Left ventricle myocardium inferior (tissue), 1 donor: Measurements from ENCODE around the gene USP10. TPM values are rescaled to one million over a fixed set of nuclear protein-coding genes. Genes with fewer than 3 reads are reported as not detected.
A peak's percentile ranks its signal among the peaks of the same experiment; 100 is the strongest.

Experiments
- DNase-seq: peaks from one replicate; pipeline ENCODE4 v3.0.0-alpha.2; 2020
- H3K27ac ChIP-seq: fragments of 200-600 bp; replicated peaks from 2 replicates; pipeline ENCODE4 v1.8.0; 2021
- H3K27me3 ChIP-seq: fragments of 200-600 bp; 2 replicates; pipeline ENCODE4 v1.8.0; 2021; ENCODE audit warnings: low read depth
- H3K36me3 ChIP-seq: fragments of 200-600 bp; 2 replicates; pipeline ENCODE4 v1.8.0; 2021
- H3K4me1 ChIP-seq: fragments of 200-600 bp; 2 replicates; pipeline ENCODE4 v1.8.0; 2021
- H3K4me3 ChIP-seq: fragments of 200-600 bp; 2 replicates; pipeline ENCODE4 v1.8.0; 2021; ENCODE audit warnings: mild to moderate bottlenecking, moderate library complexity
- H3K9me3 ChIP-seq: fragments of 200-600 bp; replicated peaks from 2 replicates; pipeline ENCODE4 v1.8.0; 2021
- intact Hi-C: fragments of 100-400 bp; cut with micrococcal nuclease; formaldehyde crosslinking; loops from one replicate; pipeline ENCODE4 v1.11.0; 2022
- total RNA-seq: library from RNA; stranded (reverse); fragmentation: NEBNext Ultra II Directional; extraction: Animal tissue kit (Norgen Biotek cat#: 25700); gene quantifications from one replicate; pipeline ENCODE4 v1.2.1, GENCODE V29; 2021
- TF ChIP-seq, protein P1 (sequence below): fragments of 200-600 bp; IDR thresholded peaks from 2 replicates; pipeline ENCODE4 v1.8.0; 2021; ENCODE audit warnings: antibody characterized with exemption, mild to moderate bottlenecking, borderline replicate concordance
- donor health status: DM: no; HTN: yes; CAD: no; lungs with severe emphysema.

Gene USP10
- total RNA-seq, 1 donor from 2014 or later: 66.7 TPM

- Histone ChIP-seq H3K36me3 (peaks cover 47% of the 10 kb centered on the region), H3K4me1 (no peaks in the 10 kb centered on the region), H3K27ac (no peak overlapping the region), H3K4me3 (no peak overlapping the region), H3K27me3 (no peaks in the 10 kb centered on the region), H3K9me3 (no peaks in the 10 kb centered on the region)
- TF ChIP-seq, protein P1, sequence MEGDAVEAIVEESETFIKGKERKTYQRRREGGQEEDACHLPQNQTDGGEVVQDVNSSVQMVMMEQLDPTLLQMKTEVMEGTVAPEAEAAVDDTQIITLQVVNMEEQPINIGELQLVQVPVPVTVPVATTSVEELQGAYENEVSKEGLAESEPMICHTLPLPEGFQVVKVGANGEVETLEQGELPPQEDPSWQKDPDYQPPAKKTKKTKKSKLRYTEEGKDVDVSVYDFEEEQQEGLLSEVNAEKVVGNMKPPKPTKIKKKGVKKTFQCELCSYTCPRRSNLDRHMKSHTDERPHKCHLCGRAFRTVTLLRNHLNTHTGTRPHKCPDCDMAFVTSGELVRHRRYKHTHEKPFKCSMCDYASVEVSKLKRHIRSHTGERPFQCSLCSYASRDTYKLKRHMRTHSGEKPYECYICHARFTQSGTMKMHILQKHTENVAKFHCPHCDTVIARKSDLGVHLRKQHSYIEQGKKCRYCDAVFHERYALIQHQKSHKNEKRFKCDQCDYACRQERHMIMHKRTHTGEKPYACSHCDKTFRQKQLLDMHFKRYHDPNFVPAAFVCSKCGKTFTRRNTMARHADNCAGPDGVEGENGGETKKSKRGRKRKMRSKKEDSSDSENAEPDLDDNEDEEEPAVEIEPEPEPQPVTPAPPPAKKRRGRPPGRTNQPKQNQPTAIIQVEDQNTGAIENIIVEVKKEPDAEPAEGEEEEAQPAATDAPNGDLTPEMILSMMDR: no peak
- intact Hi-C loops: no loop called here
- no peak for DNase-seq
Observed at GRCh38 chr16:84780063-84780462, 80.3 kb downstream of the USP10 start.

DNA sequence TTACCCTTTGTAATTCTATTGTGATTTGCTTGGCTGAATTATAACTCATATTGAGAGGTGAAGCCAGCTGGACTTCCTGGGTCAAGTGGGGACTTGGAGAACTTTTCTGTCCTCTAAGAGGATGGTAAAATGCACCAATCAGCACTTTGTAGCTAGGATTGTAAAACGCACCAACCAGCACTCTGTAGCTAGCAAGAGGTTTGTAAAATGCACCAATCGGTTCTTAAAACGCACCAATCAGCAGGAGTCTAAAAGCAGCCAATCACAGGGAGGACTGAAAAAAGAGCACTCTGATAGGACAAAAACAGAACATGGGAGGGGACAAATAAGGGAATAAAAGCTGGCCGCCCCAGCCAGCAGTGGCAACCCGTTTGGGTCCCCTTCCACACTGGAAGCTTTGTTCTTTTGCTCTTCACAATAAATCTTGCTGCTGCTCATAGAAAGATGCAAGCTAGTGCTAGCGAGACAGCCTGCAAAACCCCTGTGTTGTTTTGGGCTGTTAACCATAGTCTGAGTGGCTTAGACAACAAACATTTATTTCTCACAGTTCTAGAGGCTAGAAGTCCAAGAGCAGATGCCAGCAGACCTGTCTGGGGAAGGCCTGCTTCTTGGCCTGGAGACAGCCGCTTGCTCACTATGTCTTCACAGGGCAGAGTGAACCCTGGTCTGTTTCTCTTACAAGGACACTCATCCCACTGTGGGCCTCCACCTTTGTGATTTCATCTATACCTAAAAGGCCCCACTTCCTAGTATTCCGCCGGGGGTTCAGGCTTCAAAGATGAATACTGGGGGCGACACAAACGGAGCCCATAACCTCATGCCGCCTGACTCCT lies 81.0 kb downstream of the USP10 start:
- intact Hi-C loops: no loop called here
- no peaks in the 10 kb centered on the region for H3K9me3 ChIP-seq
- peaks cover 3% of the 10 kb centered on the region for H3K4me1 ChIP-seq
- no peak for DNase-seq
- no peaks in the 10 kb centered on the region for H3K27me3 ChIP-seq
- no peak overlapping the region for H3K4me3 ChIP-seq
- peaks cover 40% of the 10 kb centered on the region for H3K36me3 ChIP-seq
- H3K27ac ChIP-seq: no peak overlapping the region
- TF ChIP-seq, protein P1: no peak

GRCh38 chr16:84782846-84783245 lies 83.0 kb downstream of the USP10 start:
- H3K27ac ChIP-seq: no peak overlapping the region
- H3K27me3 ChIP-seq: no peaks in the 10 kb centered on the region
- DNase-seq: no peak
- TF ChIP-seq, protein P1: no peak
- no peaks in the 10 kb centered on the region for H3K9me3 ChIP-seq
- peaks cover 23% of the 10 kb centered on the region for H3K4me1 ChIP-seq
- no peak overlapping the region for H3K4me3 ChIP-seq
- peaks cover 20% of the 10 kb centered on the region for H3K36me3 ChIP-seq
- intact Hi-C loops: no loop called here

- no peak overlapping the region for H3K27ac ChIP-seq
- TF ChIP-seq, protein P1: no peak
- H3K4me1 ChIP-seq: peaks cover 23% of the 10 kb centered on the region
- no peaks in the 10 kb centered on the region for H3K36me3 ChIP-seq
- H3K27me3 ChIP-seq: no peaks in the 10 kb centered on the region
- intact Hi-C loops: no loop called here
- no peaks in the 10 kb centered on the region for H3K9me3 ChIP-seq
- DNase-seq: peak; percentile 44
- H3K4me3 ChIP-seq: no peak overlapping the region
Observed at GRCh38 chr16:84785843-84786581, 86.2 kb downstream of the USP10 start.

DNA sequence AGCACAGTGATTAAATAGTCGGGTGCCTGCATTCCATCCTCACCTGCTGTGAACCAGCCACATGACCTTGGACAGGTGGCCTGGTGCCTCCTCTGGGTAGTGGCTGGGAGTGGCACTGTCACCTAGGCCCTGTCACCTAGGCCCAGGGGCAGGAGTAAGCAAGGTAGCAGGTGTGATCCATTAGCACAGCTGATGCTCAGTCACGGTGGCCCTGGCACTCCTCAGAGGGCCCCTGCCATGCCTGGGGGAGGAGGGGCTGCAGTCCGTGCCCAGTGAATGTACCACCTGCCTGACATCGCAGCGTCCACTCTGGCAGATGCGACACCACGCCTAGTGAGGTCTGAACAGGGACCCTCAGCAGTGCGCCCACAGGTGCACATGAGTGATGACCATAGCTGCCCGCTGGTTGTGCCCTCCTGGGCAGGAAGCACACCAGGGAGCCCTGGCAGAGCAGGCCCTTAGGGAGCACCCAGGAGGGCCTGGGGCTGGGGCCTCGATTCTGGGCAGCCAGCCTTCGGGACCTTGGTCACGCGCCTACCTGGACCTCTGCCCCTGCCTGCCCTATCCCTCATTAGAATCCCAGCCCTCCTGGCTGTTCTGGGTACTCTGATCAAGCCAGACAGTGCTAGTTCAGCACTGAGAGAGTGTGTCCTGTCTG lies 86.9 kb downstream of the USP10 start:
- Histone ChIP-seq H3K36me3 (no peaks in the 10 kb centered on the region), H3K27ac (no peak overlapping the region), H3K4me1 (peaks cover 23% of the 10 kb centered on the region), H3K27me3 (no peaks in the 10 kb centered on the region), H3K9me3 (no peaks in the 10 kb centered on the region), H3K4me3 (no peak overlapping the region)
- intact Hi-C loops: no loop called here
- TF ChIP-seq, protein P1: no peak
- no peak for DNase-seq
